K562 (cell line): ENCODE data around the gene PDE11A. TPM values are rescaled to one million over a fixed set of nuclear protein-coding genes. Genes with fewer than 3 reads are reported as not detected.

Source experiments
- ARID2 ChIP-seq: fragments of 450-650 bp; IDR thresholded peaks from 2 replicates; pipeline ENCODE4 v1.6.1; 2017; ENCODE audit warnings: antibody characterized with exemption, mild to moderate bottlenecking
- BHLHE40 ChIP-seq: IDR thresholded peaks from 2 replicates; pipeline ENCODE4 v1.6.1; 2011; ENCODE audit warnings: low read length, improper control_type of control experiment
- C11orf30 ChIP-seq: fragments of 450-650 bp; IDR thresholded peaks from 2 replicates; pipeline ENCODE4 v1.6.1; 2016; ENCODE audit warnings: low read depth, mild to moderate bottlenecking
- CHD1 ChIP-seq: fragments of 200-600 bp; sonication (generic); IDR thresholded peaks from one replicate; pipeline ENCODE4 v1.6.1; 2012; ENCODE audit warnings: mild to moderate bottlenecking, moderate library complexity, low read length, inconsistent platforms
- DPF2 ChIP-seq: fragments of 450-650 bp; IDR thresholded peaks from 2 replicates; pipeline ENCODE4 v1.6.1; 2016
- EP400 ChIP-seq: fragments of 450-650 bp; IDR thresholded peaks from 2 replicates; pipeline ENCODE4 v1.6.1; 2017; ENCODE audit warnings: antibody characterized with exemption, mild to moderate bottlenecking, moderate library complexity
- FOXK2 ChIP-seq, 2 experiments: fragments of 450-650 bp; IDR thresholded peaks in 1 of 2; conservative IDR thresholded peaks in 1 of 2; 2 replicates each; pipeline ENCODE4 v1.6.1; 2016; ENCODE audit warnings: low read depth in 2 of 2, mild to moderate bottlenecking in 1 of 2
- GABPA ChIP-seq: fragments of 200-800 bp; sonication (Bioruptor generic); conservative IDR thresholded peaks from 2 replicates; pipeline ENCODE4 v1.6.1; 2016; ENCODE audit warnings: low read depth, missing genetic modification characterization, missing compliant biosample characterization
- GMEB1 ChIP-seq: fragments of 250-450 bp; sonication (Bioruptor Pico); IDR thresholded peaks from 2 replicates; pipeline ENCODE4 v1.4.0; 2020; ENCODE audit warnings: mild to moderate bottlenecking
- GTF2A2 ChIP-seq: IDR thresholded peaks from 2 replicates; pipeline ENCODE4 v1.6.1; 2016; ENCODE audit warnings: mild to moderate bottlenecking, missing genetic modification characterization, missing compliant biosample characterization
- KLF16 ChIP-seq: IDR thresholded peaks from 2 replicates; pipeline ENCODE4 v1.6.1; 2016; ENCODE audit warnings: antibody characterized with exemption
- MAFF ChIP-seq: IDR thresholded peaks from 2 replicates; pipeline ENCODE4 v1.6.1; 2012; ENCODE audit warnings: low read length, improper control_type of control experiment
- MAFG ChIP-seq: fragments of 450-650 bp; conservative IDR thresholded peaks from 2 replicates; pipeline ENCODE4 v1.6.1; 2016; ENCODE audit warnings: missing genetic modification characterization, missing compliant biosample characterization
- MAFK ChIP-seq: IDR thresholded peaks from 2 replicates; pipeline ENCODE4 v1.6.1; 2011; ENCODE audit warnings: low read length, improper control_type of control experiment
- MEF2D ChIP-seq: conservative IDR thresholded peaks from 2 replicates; pipeline ENCODE4 v1.6.1; 2016; ENCODE audit warnings: low read depth, missing genetic modification characterization, missing compliant biosample characterization
- MNT ChIP-seq, 2 experiments: fragments of 450-650 bp; conservative IDR thresholded peaks; 2 replicates each; pipeline ENCODE4 v1.6.1; 2017; ENCODE audit warnings: mild to moderate bottlenecking in 2 of 2, moderate library complexity in 2 of 2
- PML ChIP-seq: IDR thresholded peaks from 2 replicates; pipeline ENCODE4 v1.6.1; 2012; ENCODE audit warnings: low read length, inconsistent platforms
- PTRF ChIP-seq: fragments of 450-650 bp; IDR thresholded peaks from 2 replicates; pipeline ENCODE4 v1.6.1; 2016; ENCODE audit warnings: mild to moderate bottlenecking, missing genetic modification characterization, missing compliant biosample characterization
- RAD21 ChIP-seq, 2 experiments: fragments of 250-450 bp in 1 of 2; fragments of 450-650 bp in 1 of 2; sonication (Bioruptor Pico) in 1 of 2; formaldehyde crosslinking in 1 of 2; IDR thresholded peaks in 1 of 2; conservative IDR thresholded peaks in 1 of 2; 2 replicates each; pipeline versions ENCODE4 v1.4.0 to v1.8.0; 2020 to 2022; ENCODE audit warnings: mild to moderate bottlenecking in 2 of 2, moderate library complexity in 1 of 2
- RAD51 ChIP-seq: fragments of 450-650 bp; IDR thresholded peaks from 2 replicates; pipeline ENCODE4 v1.7.1; 2016; ENCODE audit warnings: low read depth, mild to moderate bottlenecking, borderline replicate concordance
- SP1 ChIP-seq: sonication (generic); formaldehyde crosslinking; IDR thresholded peaks from 2 replicates; pipeline ENCODE4 v1.8.1; 2022; ENCODE audit warnings: mild to moderate bottlenecking, missing genetic modification reagents
- TOE1 ChIP-seq, 2 experiments: fragments of 450-650 bp in 1 of 2; sonication (generic) in 1 of 2; formaldehyde crosslinking in 1 of 2; IDR thresholded peaks; 2 replicates each; pipeline versions ENCODE4 v1.7.1 to v1.8.0; 2016 to 2022; ENCODE audit warnings: borderline replicate concordance in 2 of 2, mild to moderate bottlenecking in 2 of 2, antibody characterized with exemption in 1 of 2, inconsistent platforms in 1 of 2, low read depth in 1 of 2, missing genetic modification reagents in 1 of 2, moderate library complexity in 1 of 2
- XRCC4 ChIP-seq: IDR thresholded peaks from one replicate; pipeline ENCODE4 v1.6.1; 2011; ENCODE audit not compliant: insufficient read depth, insufficient read length; ENCODE audit errors: extremely low read depth
- ZNF146 ChIP-seq: IDR thresholded peaks from one replicate; pipeline ENCODE4 v1.6.1; 2018; ENCODE audit warnings: missing compliant biosample characterization; ENCODE audit not compliant: unreplicated experiment
- ZNF239 ChIP-seq: fragments of 250-450 bp; sonication (Bioruptor Pico); IDR thresholded peaks from 2 replicates; pipeline ENCODE4 v1.4.0; 2020; ENCODE audit warnings: mild to moderate bottlenecking
- polyA plus RNA-seq, 8 experiments: library from polyadenylated mRNA; depleted of rRNA in 4 of 8; stranded (reverse) in 5 of 8; unstranded in 3 of 8; fragments of >200 nt; fragmentation: Nextera tagmentation in 2 of 8; fragmentation: Illumina TruSeq in 1 of 8; extraction: Ambion mirVana in 2 of 8; extraction: Trizol in 1 of 8; gene quantifications; 2 replicates each; pipeline versions ENCODE4 v1.2.1 to v1.2.3, GENCODE V29; 2011 to 2014; ENCODE audit warnings: inconsistent platforms in 1 of 8, missing spikeins in 1 of 8
- total RNA-seq, 7 experiments: library from RNA; depleted of rRNA in 6 of 7; stranded (reverse); fragments of >200 nt in 6 of 7; fragmentation: Illumina TruSeq in 2 of 7; extraction: Trizol in 2 of 7; gene quantifications; 2 replicates each; pipeline versions ENCODE4 v1.2.1 to v1.2.3, GENCODE V29; 2011 to 2021; ENCODE audit warnings: low replicate concordance in 1 of 7

Gene PDE11A
- total and polyA plus RNA-seq, 9 of the 15 experiments (the other 6 are each of a cell fraction or from before 2014, with no cell fraction given): 3.2 to 22.1 (median 5.7) TPM

GRCh38 chr2:177758591-177759371 lies 313.8 kb downstream of the PDE11A start (continued):
- TF ChIP-seq MAFG (tag) (peak; percentile 55; the same call in 1 of the 2 replicates), PTRF (tag) (0 out of 2 replicates have a peak, but pooled peaks have one; percentile 11), CHD1 (no peak), ZNF239 (CRISPR knock-in tag) (no peak), MNT (conservative IDR thresholded peaks at IDR 0.05) (0 out of 4 replicates have a peak, but pooled peaks of 1 of the 2 experiments have one; percentile 38), XRCC4 (no peak), GABPA (tag) (peak; percentile 23; the same call in 1 of the 2 replicates), MEF2D (tag) (no peak), KLF16 (peak; percentile 32; the same call in 1 of the 2 replicates), BHLHE40 (peak; percentile 69; the same call in 1 of the 2 replicates), C11orf30 (peak; percentile 33), DPF2 (0 out of 2 replicates have a peak, but pooled peaks have one; percentile 15), RAD21 (CRISPR knock-in tag; conservative IDR thresholded peaks at IDR 0.05 in 1 of 2, IDR thresholded peaks at IDR 0.05 in 1 of 2) (peak; percentile 98), MAFK (peak; percentile 60; the same call in 1 of the 2 replicates), ZNF146 (CRISPR knock-in tag) (no peak), GMEB1 (CRISPR knock-in tag) (no peak), FOXK2 (conservative IDR thresholded peaks at IDR 0.05 in 1 of 2, IDR thresholded peaks at IDR 0.05 in 1 of 2; ENCODE audit: low read depth in 2 of 2) (peak in 1 of 2 experiments; percentile 11; a peak in 1 of 4 replicates), RAD51 (0 out of 2 replicates have a peak, but pooled peaks have one; percentile 16), MAFF (peak; percentile 71; the same call in 1 of the 2 replicates), PML (peak; percentile 14; the same call in 1 of the 2 replicates), SP1 (CRISPR knock-in tag) (peak; percentile 40; the same call in 1 of the 2 replicates), ARID2 (peak; percentile 77), EP400 (peak; percentile 35; the same call in 1 of the 2 replicates), GTF2A2 (tag) (no peak), TOE1 (IDR thresholded peaks at IDR 0.05; ENCODE audit: borderline replicate concordance) (peak; percentile 61; the same call in 1 of the 2 replicates), TOE1 (CRISPR knock-in tag; IDR thresholded peaks at IDR 0.05; ENCODE audit: borderline replicate concordance, low read depth) (no peak)
